KOPT-K1 (cell line): ENCODE measurements around the gene ARHGAP25.

ENCODE experiments used
- H3K27ac ChIP-seq: fragments of 200-600 bp; sonication (generic); 2 replicates; pipeline ENCODE4 v1.5.1; 2016; ENCODE audit warnings: antibody characterized with exemption, mild to moderate bottlenecking, low read depth, low read length; ENCODE audit not compliant: poor library complexity, severe bottlenecking
- H3K36me3 ChIP-seq: fragments of 200-600 bp; sonication (generic); 2 replicates; pipeline ENCODE4 v1.5.1; 2017; ENCODE audit warnings: antibody characterized with exemption, mild to moderate bottlenecking, low read length, moderate library complexity; ENCODE audit not compliant: insufficient read depth
- H3K9me3 ChIP-seq: fragments of 200-600 bp; sonication (generic); 2 replicates; pipeline ENCODE4 v1.5.1; 2017; ENCODE audit warnings: antibody characterized with exemption, low read length, mild to moderate bottlenecking; ENCODE audit not compliant: insufficient read depth, poor library complexity, severe bottlenecking

The ARHGAP25 gene

GRCh38 chr2:68743531-68743930 is 8.9 kb downstream of the ARHGAP25 start:
- H3K27ac ChIP-seq, result peak overlapping the region; percentile 92
- H3K9me3 ChIP-seq, result no peaks in the 10 kb centered on the region
- peaks cover 9% of the 10 kb centered on the region; the same call in 1 of the 2 replicates for H3K36me3 ChIP-seq

- H3K9me3 ChIP-seq, result no peaks in the 10 kb centered on the region
- H3K27ac ChIP-seq, result peak overlapping the region; percentile 30
- peaks cover 9% of the 10 kb centered on the region; the same call in 1 of the 2 replicates for H3K36me3 ChIP-seq
Observed at GRCh38 chr2:68744366-68744912, 9.8 kb downstream of the ARHGAP25 start.

DNA sequence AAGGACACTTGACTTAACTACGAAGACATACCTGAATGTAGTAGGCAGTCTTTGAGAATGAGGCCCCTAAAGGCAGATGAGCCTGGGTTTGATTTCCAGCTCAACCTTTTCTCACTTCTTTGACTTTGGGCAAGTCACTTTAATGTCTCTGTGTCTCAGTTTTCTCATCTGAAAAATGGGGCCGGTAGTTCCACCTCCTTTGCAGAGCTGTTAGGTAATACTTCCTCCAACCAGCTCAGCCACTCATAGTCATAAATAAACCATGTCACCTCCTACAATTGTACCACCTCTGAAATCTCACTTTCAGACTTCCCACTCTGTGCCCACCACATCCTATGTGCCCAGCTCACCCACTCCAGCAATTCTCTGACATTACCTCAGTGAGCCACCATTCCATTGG is 10.4 kb downstream of the ARHGAP25 start:
- Histone ChIP-seq H3K27ac (peak overlapping the region; percentile 30), H3K9me3 (no peaks in the 10 kb centered on the region)

DNA sequence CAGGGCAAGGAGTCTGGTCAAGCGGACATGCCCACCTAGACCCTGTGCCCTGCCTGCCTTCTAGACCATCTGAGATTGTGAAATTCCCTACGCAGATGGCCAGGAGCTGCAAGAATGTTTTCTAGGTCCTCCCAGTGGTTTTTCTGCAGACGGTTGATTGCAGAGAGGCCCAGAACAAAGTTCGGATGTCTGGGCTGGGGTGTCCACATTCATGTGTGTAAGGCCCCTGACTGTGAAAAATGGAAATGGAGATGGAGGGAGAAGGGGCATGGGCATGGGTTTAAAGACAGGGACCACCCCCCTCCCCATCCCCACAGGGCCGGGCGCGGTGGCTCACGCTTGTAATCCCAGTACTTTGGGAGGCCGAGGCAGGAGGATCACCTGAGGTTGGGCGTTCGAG is 11.8 kb downstream of the ARHGAP25 start:
- H3K9me3 ChIP-seq, result no peaks in the 10 kb centered on the region
- H3K27ac ChIP-seq, result peak overlapping the region; percentile 30
- peaks cover 9% of the 10 kb centered on the region; the same call in 1 of the 2 replicates for H3K36me3 ChIP-seq

More for the DNA sequence above, 10.4 kb downstream of the ARHGAP25 start:
- peaks cover 9% of the 10 kb centered on the region; the same call in 1 of the 2 replicates for H3K36me3 ChIP-seq

GRCh38 chr2:68747413-68747812 is 12.8 kb downstream of the ARHGAP25 start:
- Histone ChIP-seq H3K9me3 (no peaks in the 10 kb centered on the region), H3K27ac (no peak overlapping the region)

GRCh38 chr2:68747900-68748299 is 13.3 kb downstream of the ARHGAP25 start:
- Histone ChIP-seq H3K27ac (peak overlapping the region; percentile 5), H3K9me3 (no peaks in the 10 kb centered on the region), H3K36me3 (peaks cover 9% of the 10 kb centered on the region; the same call in 1 of the 2 replicates)

More at GRCh38 chr2:68747413-68747812, 12.8 kb downstream of the ARHGAP25 start:
- H3K36me3 ChIP-seq, result peaks cover 9% of the 10 kb centered on the region; the same call in 1 of the 2 replicates

- H3K27ac ChIP-seq, result peak overlapping the region; percentile 11
- H3K9me3 ChIP-seq, result no peaks in the 10 kb centered on the region
- peaks cover 9% of the 10 kb centered on the region; the same call in 1 of the 2 replicates for H3K36me3 ChIP-seq
Observed at GRCh38 chr2:68748568-68748967, 14.0 kb downstream of the ARHGAP25 start.

GRCh38 chr2:68749345-68749744 is 14.7 kb downstream of the ARHGAP25 start:
- peak overlapping the region; percentile 14 for H3K27ac ChIP-seq
- H3K9me3 ChIP-seq, result no peaks in the 10 kb centered on the region
- peaks cover 9% of the 10 kb centered on the region; the same call in 1 of the 2 replicates for H3K36me3 ChIP-seq

DNA sequence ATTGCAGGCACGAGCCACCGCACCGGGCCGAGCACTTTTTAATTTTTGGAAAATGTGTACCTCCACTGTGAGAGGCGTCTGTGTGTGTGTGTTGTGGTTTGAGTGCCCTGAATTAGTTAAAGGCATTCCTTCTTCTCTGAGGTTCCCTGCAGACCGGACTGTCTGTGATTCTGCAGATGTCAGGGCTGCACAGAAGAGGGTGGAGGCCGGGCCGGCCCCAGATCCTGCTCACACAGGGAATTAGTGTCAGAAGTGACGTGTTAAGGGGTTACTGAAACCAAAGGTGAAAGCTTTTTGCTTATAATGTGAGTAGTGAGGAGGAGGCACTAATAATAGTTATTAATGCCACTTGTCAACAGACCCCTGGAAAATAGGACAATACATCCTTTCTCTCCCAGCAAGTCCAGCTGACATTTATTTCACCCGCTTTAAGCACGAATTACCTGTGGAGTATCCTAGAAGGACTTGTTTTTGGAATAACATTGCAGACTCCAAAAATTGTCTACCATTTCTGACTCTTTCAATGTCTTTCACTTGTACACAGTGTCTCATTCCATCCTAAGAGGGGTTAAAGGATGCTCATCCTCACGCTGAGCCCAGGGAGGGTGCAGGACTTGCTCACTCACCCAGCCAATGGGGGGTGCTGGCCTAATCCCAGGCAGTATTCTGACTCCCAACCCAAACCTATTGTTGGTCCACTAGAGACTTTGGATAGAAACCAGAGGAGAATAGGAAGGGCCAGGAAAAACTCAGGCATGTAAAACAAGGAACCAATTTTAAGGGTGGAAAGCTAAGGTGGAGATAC is 16.2 kb downstream of the ARHGAP25 start:
- Histone ChIP-seq H3K36me3 (0 out of 2 replicates have a peak, but pooled peaks cover under 1% of the 10 kb centered on the region), H3K27ac (peak overlapping the region; percentile 75), H3K9me3 (no peaks in the 10 kb centered on the region)

DNA sequence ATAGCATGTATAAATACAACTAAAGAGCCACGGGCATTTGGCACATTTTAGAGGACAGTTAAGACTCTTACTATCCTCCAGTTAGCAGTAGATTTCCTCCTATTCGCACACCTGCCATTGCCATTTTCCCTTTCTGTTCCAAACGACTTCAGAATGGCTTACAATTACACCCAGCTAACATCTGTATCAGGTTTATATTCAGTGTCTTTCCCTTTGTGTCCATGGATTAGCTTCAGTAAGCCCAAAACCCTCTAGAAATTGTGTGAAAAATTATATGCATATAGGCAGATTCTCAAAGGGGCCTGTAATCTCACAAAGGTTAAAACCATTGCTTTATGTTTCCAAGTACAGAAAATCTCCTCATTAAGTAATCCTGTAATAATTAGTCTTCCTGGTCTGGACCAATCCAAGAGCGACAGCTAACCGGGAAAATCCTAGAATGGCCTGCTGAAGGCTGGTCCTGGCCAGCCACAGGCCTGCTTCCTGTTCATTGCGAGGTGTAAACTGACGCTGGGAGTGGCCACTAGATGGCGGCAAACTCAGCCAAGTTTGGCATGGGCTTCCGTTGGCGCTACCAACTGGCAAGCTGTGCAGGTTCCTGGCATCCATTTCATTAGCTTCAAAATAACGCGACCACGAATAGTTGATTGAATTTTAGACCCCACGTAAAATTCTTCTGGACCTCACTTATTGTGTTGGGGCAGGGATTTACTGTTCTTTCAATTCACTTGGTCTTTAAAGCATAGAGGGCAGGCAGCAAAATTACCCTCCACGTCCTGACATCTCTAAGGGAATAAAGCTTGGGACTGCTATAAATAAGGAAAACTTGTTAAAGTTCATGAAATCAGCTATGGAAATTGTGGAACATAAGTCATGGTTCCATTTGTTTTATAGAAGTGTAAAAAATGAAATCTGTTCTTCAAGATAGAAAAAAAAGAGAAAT is 17.1 kb downstream of the ARHGAP25 start:
- H3K27ac ChIP-seq, result peak overlapping the region; percentile 75
- peaks cover 8% of the 10 kb centered on the region for H3K9me3 ChIP-seq
- peaks cover 9% of the 10 kb centered on the region; the same call in 1 of the 2 replicates for H3K36me3 ChIP-seq

DNA sequence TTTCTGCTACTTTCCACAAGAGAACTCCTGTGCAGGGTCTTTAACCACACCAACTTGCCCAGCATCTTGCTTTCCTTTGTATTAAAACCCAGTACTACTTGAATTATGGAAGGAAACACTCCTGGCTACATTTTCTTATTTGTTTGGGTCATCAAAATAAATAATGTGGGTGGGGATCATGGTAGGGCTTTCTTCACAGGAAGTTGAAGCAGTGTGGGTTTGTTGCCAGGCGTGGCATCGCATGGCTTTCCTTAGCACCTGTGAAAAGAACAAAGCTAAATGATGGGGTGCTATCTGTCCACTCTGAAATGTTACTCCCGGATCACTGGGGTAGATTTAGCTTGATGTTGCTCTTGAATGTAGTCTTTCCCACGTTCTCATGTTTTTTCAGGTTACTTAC is 18.7 kb downstream of the ARHGAP25 start:
- Histone ChIP-seq H3K36me3 (peaks cover 15% of the 10 kb centered on the region; the same call in 1 of the 2 replicates), H3K9me3 (peaks cover 17% of the 10 kb centered on the region)

GRCh38 chr2:68755071-68755470 is 20.5 kb downstream of the ARHGAP25 start:
- H3K36me3 ChIP-seq, result peaks cover 15% of the 10 kb centered on the region; the same call in 1 of the 2 replicates
- peaks cover 17% of the 10 kb centered on the region for H3K9me3 ChIP-seq
- no peak overlapping the region for H3K27ac ChIP-seq

More for the DNA sequence above, 18.7 kb downstream of the ARHGAP25 start:
- peak overlapping the region; percentile 42 for H3K27ac ChIP-seq

GRCh38 chr2:68756178-68756577 is 21.6 kb downstream of the ARHGAP25 start:
- Histone ChIP-seq H3K9me3 (peaks cover 17% of the 10 kb centered on the region), H3K36me3 (peaks cover 15% of the 10 kb centered on the region; the same call in 1 of the 2 replicates), H3K27ac (no peak overlapping the region)

DNA sequence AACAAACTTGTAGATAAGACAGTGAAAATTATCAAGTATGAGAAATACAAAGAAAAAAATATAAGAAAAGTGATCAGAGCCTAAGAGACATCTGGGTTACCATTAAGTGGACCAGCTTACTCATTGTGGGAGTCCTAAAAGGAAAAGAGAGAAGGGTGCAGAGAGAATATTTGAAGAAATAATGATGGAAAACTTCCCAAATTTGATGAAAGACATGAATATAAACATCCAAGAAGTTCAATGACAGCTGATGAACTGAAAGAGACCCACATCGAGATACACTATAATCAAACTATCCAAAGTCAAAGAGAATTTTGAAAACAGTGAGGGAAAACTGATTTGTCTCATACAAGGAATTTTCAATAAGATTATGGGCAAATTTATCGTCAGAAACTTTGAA is 22.5 kb downstream of the ARHGAP25 start:
- peaks cover 15% of the 10 kb centered on the region; the same call in 1 of the 2 replicates for H3K36me3 ChIP-seq
- no peak overlapping the region for H3K27ac ChIP-seq
- H3K9me3 ChIP-seq, result peaks cover 17% of the 10 kb centered on the region
